Measurements from ENCODE around the gene CEP83. TPM values are rescaled to one million over a fixed set of nuclear protein-coding genes. Genes with fewer than 3 reads are reported as not detected.
"Not testable (repeated sequence)": the region's sequence is repeated elsewhere in the genome, so short reads cannot be mapped to it uniquely, and the experiment has no call there.

Gene CEP83
- total RNA-seq, 1 donor from 2014 or later: 8.6 TPM

GRCh38 chr12:94327809-94328208 lies 131.9 kb downstream of the CEP83 start:
- intact Hi-C loops (cut with DNase I): loop anchor here (5.0 kb wide), 1 partner anchor 204 kb away; no protein-coding TSS in a partner anchor
- DNase-seq (ENCODE audit: missing footprints) (no peak), ATAC-seq (no peak)

DNA sequence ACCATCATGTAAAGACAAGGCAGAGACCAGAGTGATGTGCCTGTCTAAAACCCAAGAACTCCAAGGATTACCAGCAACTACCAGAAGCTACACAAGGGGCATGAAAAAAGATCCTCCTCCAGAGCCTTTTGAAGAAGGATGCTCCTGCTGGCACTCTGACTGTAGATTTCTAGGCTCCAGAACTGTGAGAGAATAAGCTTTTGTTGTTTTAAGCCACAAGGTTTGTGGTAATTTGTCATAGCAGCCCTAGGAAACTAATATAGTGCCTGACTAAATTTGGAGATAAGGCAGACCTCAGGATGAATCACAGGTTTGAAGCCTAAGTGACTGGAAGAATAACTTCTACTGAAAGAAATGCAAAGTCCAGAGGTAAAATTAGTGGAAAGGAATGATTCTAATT lies 132.9 kb downstream of the CEP83 start:
- intact Hi-C loops (cut with DNase I): loop anchor here (5.0 kb wide), 1 partner anchor 206 kb away; no protein-coding TSS in a partner anchor
- DNase-seq (ENCODE audit: missing footprints) (no peak), ATAC-seq (no peak)

GRCh38 chr12:94326234-94326633 lies 133.4 kb downstream of the CEP83 start:
- no peak for DNase-seq (ENCODE audit: missing footprints)
- ATAC-seq: no peak
- intact Hi-C loops (cut with DNase I): loop anchor here (5.0 kb wide), 1 partner anchor 206 kb away; no protein-coding TSS in a partner anchor

GRCh38 chr12:94322346-94322745 lies 137.3 kb downstream of the CEP83 start:
- ATAC-seq: no peak
- intact Hi-C loops (cut with DNase I): no loop called here
- DNase-seq (ENCODE audit: missing footprints): no peak

DNA sequence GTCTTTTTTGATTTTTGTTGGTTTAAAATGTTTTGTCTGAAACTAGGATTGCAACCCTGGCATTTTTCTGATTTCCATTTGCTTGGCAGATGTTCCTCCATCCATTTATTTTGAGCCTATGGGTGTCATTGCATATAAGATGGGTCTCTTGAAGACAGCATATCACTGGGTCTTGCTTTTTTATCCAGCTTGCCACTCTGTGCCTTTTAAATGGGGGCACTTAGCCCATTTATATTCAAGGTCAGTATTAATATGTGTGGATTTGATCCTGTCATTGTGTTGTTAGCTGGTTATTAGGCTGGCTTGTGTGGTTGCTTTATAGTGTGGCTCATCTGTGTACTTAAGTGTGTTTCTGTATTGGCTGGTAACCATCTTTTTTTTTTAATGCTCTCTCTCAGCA lies 139.6 kb downstream of the CEP83 start:
- ATAC-seq (no peak), DNase-seq (ENCODE audit: missing footprints) (no peak)
- intact Hi-C loops (cut with DNase I): no loop called here

GRCh38 chr12:94318181-94318580 lies 141.5 kb downstream of the CEP83 start:
- ATAC-seq (no peak), DNase-seq (ENCODE audit: missing footprints) (no peak)
- intact Hi-C loops (cut with DNase I): no loop called here

GRCh38 chr12:94316600-94316999 lies 143.1 kb downstream of the CEP83 start:
- DNase-seq (ENCODE audit: missing footprints); intact Hi-C loops (cut with DNase I); ATAC-seq: not testable (repeated sequence)

GRCh38 chr12:94312378-94312777 lies 147.3 kb downstream of the CEP83 start:
- DNase-seq (ENCODE audit: missing footprints) (no peak), ATAC-seq (no peak)
- intact Hi-C loops (cut with DNase I): no loop called here

- intact Hi-C loops (cut with DNase I): no loop called here
- no peak for ATAC-seq
- DNase-seq (ENCODE audit: missing footprints): no peak
Observed at GRCh38 chr12:94309373-94309772, 150.3 kb downstream of the CEP83 start.

DNA sequence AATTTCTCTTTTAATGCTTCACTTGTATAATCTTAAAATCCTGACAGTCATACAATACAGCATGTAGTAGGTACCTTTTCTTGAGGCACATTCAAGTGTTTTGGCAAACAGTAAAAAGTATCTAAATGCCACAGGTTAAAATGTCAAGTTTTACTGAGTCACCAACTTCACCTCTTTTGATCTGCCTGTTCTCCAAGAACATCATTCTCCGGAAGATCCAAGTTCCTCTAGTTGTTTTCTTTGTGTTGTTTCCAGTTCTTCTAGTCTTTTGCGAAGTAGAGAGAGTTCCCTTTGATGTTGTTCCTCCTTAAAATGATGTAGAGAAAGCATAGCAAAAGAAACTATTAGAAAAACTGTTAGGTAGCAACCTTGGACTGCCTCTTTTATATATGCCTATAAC lies 151.1 kb downstream of the CEP83 start:
- intact Hi-C loops (cut with DNase I): no loop called here
- ATAC-seq (no peak), DNase-seq (ENCODE audit: missing footprints) (no peak)

GRCh38 chr12:94305130-94305957 lies 154.3 kb downstream of the CEP83 start:
- DNase-seq (ENCODE audit: missing footprints): no peak
- intact Hi-C loops (cut with DNase I): no loop called here
- ATAC-seq: no peak

DNA sequence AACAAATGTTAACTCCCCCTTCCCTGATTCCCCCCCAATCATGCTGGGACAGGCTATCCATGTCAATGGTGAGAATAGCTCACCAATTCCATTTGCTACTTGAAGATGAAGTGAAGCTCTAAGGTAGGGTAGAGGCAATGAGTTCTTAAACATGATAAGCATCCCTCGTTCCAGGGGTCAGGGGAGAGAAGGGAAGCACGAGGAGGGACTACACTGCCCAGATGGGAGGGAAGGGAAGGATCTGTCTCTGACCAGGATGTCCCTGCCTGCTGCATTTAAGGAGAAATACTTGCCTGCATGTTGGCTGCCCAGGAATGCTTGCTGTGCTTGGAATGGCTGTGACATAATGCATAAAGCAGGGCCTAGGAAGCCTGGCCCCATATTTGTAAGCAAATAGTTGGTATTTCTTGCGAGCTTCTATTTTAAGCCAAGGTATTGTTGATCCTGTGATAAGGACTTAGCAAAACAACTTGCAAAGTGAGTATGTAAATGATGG lies 155.1 kb downstream of the CEP83 start:
- DNase-seq (ENCODE audit: missing footprints): no peak
- intact Hi-C loops (cut with DNase I): no loop called here
- ATAC-seq: no peak

GRCh38 chr12:94304012-94304411 lies 155.7 kb downstream of the CEP83 start:
- no peak for DNase-seq (ENCODE audit: missing footprints)
- no peak for ATAC-seq
- intact Hi-C loops (cut with DNase I): no loop called here

GRCh38 chr12:94299846-94300245 lies 159.8 kb downstream of the CEP83 start:
- no peak for DNase-seq (ENCODE audit: missing footprints)
- intact Hi-C loops (cut with DNase I): no loop called here
- no peak for ATAC-seq

GRCh38 chr12:94297876-94298505 lies 161.7 kb downstream of the CEP83 start:
- ATAC-seq (no peak), DNase-seq (ENCODE audit: missing footprints) (no peak)
- intact Hi-C loops (cut with DNase I): no loop called here

- DNase-seq (ENCODE audit: missing footprints) (no peak), ATAC-seq (no peak)
- intact Hi-C loops (cut with DNase I): no loop called here
Observed at GRCh38 chr12:94297096-94297699, 162.5 kb downstream of the CEP83 start.

DNA sequence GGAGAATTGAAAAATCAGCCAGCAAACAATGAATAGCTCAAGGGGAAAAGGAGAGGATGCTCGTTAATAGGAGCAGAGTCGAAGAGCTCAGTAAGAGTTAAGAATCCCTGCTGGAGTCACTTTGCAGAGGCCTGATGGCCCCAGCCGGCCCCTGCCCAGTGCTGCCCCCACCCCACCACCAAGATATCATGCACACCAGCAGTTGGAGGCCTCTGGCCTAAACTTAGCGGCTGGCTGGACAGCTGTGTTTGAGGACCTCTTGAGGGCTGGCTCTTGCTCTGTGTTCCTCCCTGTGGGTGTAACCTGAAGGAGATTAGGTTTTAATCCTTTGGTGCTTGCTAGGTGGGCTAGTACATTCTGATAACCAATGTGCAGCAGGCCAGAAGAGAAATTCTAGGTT lies 169.3 kb downstream of the CEP83 start:
- intact Hi-C loops (cut with DNase I): loop anchor here (5.0 kb wide), 1 partner anchor 33 kb away; no protein-coding TSS in a partner anchor
- no peak for DNase-seq (ENCODE audit: missing footprints)
- ATAC-seq: peak; percentile 78

DNA sequence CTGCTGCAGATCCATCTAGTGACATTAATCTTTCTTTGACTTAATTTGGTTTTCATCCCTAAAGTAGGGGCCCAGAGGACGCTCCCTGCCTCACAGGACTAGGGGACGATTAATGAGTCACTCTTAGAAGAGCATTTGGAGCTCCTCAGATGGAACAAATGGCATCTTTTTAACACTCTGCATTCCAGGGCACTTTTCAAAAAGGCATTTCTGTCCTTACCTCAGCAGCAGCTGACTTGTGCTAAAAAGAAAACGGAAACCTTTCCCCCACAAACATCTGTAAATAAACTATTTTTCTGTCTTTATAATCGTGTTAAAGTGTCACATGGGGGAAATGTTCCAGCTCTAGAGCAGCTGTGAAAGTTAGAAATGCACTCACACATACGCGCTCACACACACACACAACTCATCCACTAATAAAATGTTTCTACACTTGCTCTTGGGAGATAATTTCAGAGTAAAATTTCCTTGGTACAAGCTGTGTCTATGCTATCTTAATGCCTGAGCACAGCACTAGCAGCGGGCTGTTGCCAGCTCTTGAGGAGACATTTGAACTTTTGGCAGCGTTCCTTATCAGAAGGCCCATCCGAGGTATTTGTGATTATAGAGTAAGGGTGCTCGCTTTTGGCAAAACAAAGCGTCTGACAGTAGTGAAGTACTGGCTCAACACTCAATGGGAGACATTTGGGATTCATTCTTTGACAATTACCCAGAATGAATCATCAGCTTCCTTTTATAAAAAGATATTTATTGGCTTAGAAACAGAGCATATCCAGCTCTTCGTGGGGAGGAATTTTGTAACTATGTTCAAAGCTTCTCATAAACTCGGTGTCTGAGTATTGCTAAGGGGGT lies 170.0 kb downstream of the CEP83 start:
- intact Hi-C loops (cut with DNase I): loop anchor here (5.0 kb wide), 1 partner anchor 32 kb away; no protein-coding TSS in a partner anchor
- ATAC-seq (peak; percentile 71), DNase-seq (ENCODE audit: missing footprints) (peak; percentile 70)

DNA sequence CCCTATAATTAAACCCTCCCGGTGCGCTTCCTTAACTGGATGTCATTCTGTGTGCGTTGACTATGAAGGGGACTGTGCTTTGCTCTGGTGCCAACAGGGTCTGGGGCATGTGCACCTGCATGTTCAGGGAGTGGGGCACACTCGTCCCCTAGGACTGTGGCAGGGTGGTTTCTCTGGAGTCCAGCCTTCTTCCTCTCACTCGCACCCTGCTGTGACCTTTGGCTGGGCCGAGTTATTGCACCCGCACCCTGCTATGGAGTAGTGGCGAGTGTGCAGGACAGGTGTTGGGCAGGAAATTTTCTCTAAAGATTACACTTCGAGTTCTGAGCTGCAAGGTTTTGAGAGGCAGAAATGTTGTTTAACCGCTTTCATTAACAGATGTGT lies 172.4 kb downstream of the CEP83 start:
- no peak for ATAC-seq
- peak; percentile 66 for DNase-seq (ENCODE audit: missing footprints)
- intact Hi-C loops (cut with DNase I): no loop called here

Measured in Right ventricle myocardium inferior (tissue), 1 donor.